HEK293T (cell line): Measurements from ENCODE around the gene DCAF12.
"Not testable (repeated sequence)": the region's sequence is repeated elsewhere in the genome, so short reads cannot be mapped to it uniquely, and the experiment has no call there.

Experiments used
- CTCF ChIA-PET: fragments of 350-600 bp; formaldehyde crosslinking; extraction: SDS; loops from one replicate; lab custom pipeline; 2021; ENCODE audit warnings: antibody characterized with exemption, inconsistent platforms; lab: Yijun Ruan, JAX
- POLR2A ChIA-PET: fragments of 350-600 bp; formaldehyde crosslinking; extraction: SDS; loops from one replicate; lab custom pipeline; 2020; ENCODE audit warnings: antibody characterized with exemption, inconsistent platforms; lab: Yijun Ruan, JAX
- DNase-seq: peaks from one replicate; pipeline ENCODE4 v3.0.0; 2012; ENCODE audit warnings: mixed read lengths; ENCODE audit errors: extremely low spot score
- ARNT ChIP-seq: fragments of 450-650 bp; IDR thresholded peaks from 2 replicates; pipeline ENCODE4 v1.6.1; 2017; ENCODE audit warnings: mild to moderate bottlenecking
- BHLHE40 ChIP-seq: fragments of 450-650 bp; IDR thresholded peaks from 2 replicates; pipeline ENCODE4 v1.6.1; 2016; ENCODE audit warnings: mild to moderate bottlenecking, moderate library complexity, borderline replicate concordance
- CTBP1 ChIP-seq: fragments of 450-650 bp; IDR thresholded peaks from 2 replicates; pipeline ENCODE4 v1.6.1; 2016; ENCODE audit warnings: borderline replicate concordance
- ELF4 ChIP-seq: fragments of 450-650 bp; IDR thresholded peaks from 2 replicates; pipeline ENCODE4 v1.6.1; 2017; ENCODE audit warnings: antibody characterized with exemption
- FOXA1 ChIP-seq: fragments of 450-650 bp; IDR thresholded peaks from 2 replicates; pipeline ENCODE4 v1.6.1; 2016; ENCODE audit warnings: mild to moderate bottlenecking
- FOXK2 ChIP-seq: fragments of 450-650 bp; IDR thresholded peaks from 2 replicates; pipeline ENCODE4 v1.6.1; 2016; ENCODE audit warnings: mild to moderate bottlenecking
- FOXM1 ChIP-seq: fragments of 450-650 bp; IDR thresholded peaks from 2 replicates; pipeline ENCODE4 v1.6.1; 2017; ENCODE audit warnings: mild to moderate bottlenecking, borderline replicate concordance
- HDGF ChIP-seq: fragments of 450-650 bp; IDR thresholded peaks from 2 replicates; pipeline ENCODE4 v1.6.1; 2017; ENCODE audit warnings: antibody characterized with exemption, borderline replicate concordance
- LEF1 ChIP-seq: fragments of 450-650 bp; IDR thresholded peaks from 2 replicates; pipeline ENCODE4 v1.6.1; 2017; ENCODE audit warnings: mild to moderate bottlenecking, borderline replicate concordance
- NFRKB ChIP-seq: fragments of 450-650 bp; IDR thresholded peaks from 2 replicates; pipeline ENCODE4 v1.6.1; 2016; ENCODE audit warnings: mild to moderate bottlenecking, moderate library complexity
- PKNOX1 ChIP-seq: fragments of 450-650 bp; IDR thresholded peaks from 2 replicates; pipeline ENCODE4 v1.6.1; 2016
- SP1 ChIP-seq: fragments of 450-650 bp; IDR thresholded peaks from 2 replicates; pipeline ENCODE4 v1.6.1; 2017
- SUZ12 ChIP-seq: fragments of 450-650 bp; IDR thresholded peaks from 2 replicates; pipeline ENCODE4 v1.6.1; 2016; ENCODE audit warnings: mild to moderate bottlenecking
- TARDBP ChIP-seq: fragments of 450-650 bp; IDR thresholded peaks from 2 replicates; pipeline ENCODE4 v1.6.1; 2016
- ZNF384 ChIP-seq: fragments of 450-650 bp; IDR thresholded peaks from 2 replicates; pipeline ENCODE4 v1.6.1; 2016

Gene DCAF12

GRCh38 chr9:34046784-34047379 is 79.6 kb downstream of the DCAF12 start:
- TF ChIP-seq FOXK2 (no peak), FOXA1 (no peak), BHLHE40 (no peak), ARNT (no peak), TARDBP (no peak), NFRKB (no peak), PKNOX1 (no peak), SUZ12 (no peak), ELF4 (no peak), LEF1 (no peak), ZNF384 (no peak)
- ChIA-PET CTCF (interaction anchor here (0.6 to 1.0 kb wide), 2 partner anchors 24 to 574 kb away, joined by 4 to 6 read pairs; no protein-coding TSS in a partner anchor), POLR2A (no interaction called here)
- no peak for DNase-seq

GRCh38 chr9:34045903-34046302 is 80.6 kb downstream of the DCAF12 start:
- ChIA-PET CTCF (interaction anchor here (1.0 kb wide), 1 partner anchor 25 kb away, joined by 6 read pairs; no protein-coding TSS in a partner anchor), POLR2A (no interaction called here)

GRCh38 chr9:34042074-34042473 is 84.4 kb downstream of the DCAF12 start:
- CTCF ChIA-PET, POLR2A ChIA-PET, DNase-seq: not testable (repeated sequence)

More at GRCh38 chr9:34045903-34046302, 80.6 kb downstream of the DCAF12 start:
- no peak for DNase-seq
- TF ChIP-seq ZNF384 (no peak), FOXK2 (no peak), TARDBP (no peak), FOXA1 (no peak), ELF4 (no peak), HDGF (no peak), SP1 (no peak), PKNOX1 (no peak), FOXM1 (no peak), BHLHE40 (no peak), NFRKB (no peak)

GRCh38 chr9:34038851-34039250 is 87.6 kb downstream of the DCAF12 start:
- POLR2A ChIA-PET, DNase-seq, CTCF ChIA-PET: not testable (repeated sequence)

- CTCF ChIA-PET, result no interaction called here
- POLR2A ChIA-PET, result no interaction called here
- DNase-seq, result no peak
- no peak for TF ChIP-seq SP1
Observed at GRCh38 chr9:34037626-34038025, 88.9 kb downstream of the DCAF12 start.

GRCh38 chr9:34036625-34037024 is 89.9 kb downstream of the DCAF12 start:
- ChIA-PET CTCF (no interaction called here), POLR2A (no interaction called here)
- TF ChIP-seq FOXM1, result no peak
- TF ChIP-seq NFRKB, result no peak
- no peak for TF ChIP-seq CTBP1
- no peak for TF ChIP-seq ARNT
- TF ChIP-seq BHLHE40, result no peak
- no peak for TF ChIP-seq ELF4
- no peak for TF ChIP-seq HDGF
- TF ChIP-seq PKNOX1, result no peak
- TF ChIP-seq SP1, result no peak
- no peak for DNase-seq
